Osteocyte (in vitro differentiated cells): Measurements from ENCODE around the gene OSBP2. TPM values are rescaled to one million over a fixed set of nuclear protein-coding genes. Genes with fewer than 3 reads are reported as not detected.
A peak's percentile ranks its signal among the peaks of the same experiment; 100 is the strongest.

Source experiments
- DNase-seq: peaks from one replicate; pipeline ENCODE4 v3.0.0; 2021; ENCODE audit warnings: mixed read lengths; ENCODE audit not compliant: unreplicated experiment; ENCODE audit errors: extremely low spot score
- H3K27ac Mint-ChIP-seq: one replicate; pipeline ENCODE4 v1.8.0; 2021; ENCODE audit warnings: mild to moderate bottlenecking, mixed read lengths; ENCODE audit not compliant: unreplicated experiment
- H3K27me3 Mint-ChIP-seq: one replicate; pipeline ENCODE4 v1.8.0; 2021; ENCODE audit warnings: mixed read lengths; ENCODE audit not compliant: unreplicated experiment
- H3K36me3 Mint-ChIP-seq: one replicate; pipeline ENCODE4 v1.8.0; 2021; ENCODE audit warnings: mixed read lengths; ENCODE audit not compliant: unreplicated experiment
- H3K4me1 Mint-ChIP-seq: one replicate; pipeline ENCODE4 v1.8.0; 2021; ENCODE audit warnings: mixed read lengths; ENCODE audit not compliant: unreplicated experiment
- H3K4me3 Mint-ChIP-seq: one replicate; pipeline ENCODE4 v1.8.0; 2021; ENCODE audit warnings: mild to moderate bottlenecking, moderate library complexity, mixed read lengths; ENCODE audit not compliant: unreplicated experiment
- H3K9me3 Mint-ChIP-seq: one replicate; pipeline ENCODE4 v1.8.0; 2021; ENCODE audit warnings: mixed read lengths; ENCODE audit not compliant: unreplicated experiment
- total RNA-seq: library from RNA; stranded (reverse); gene quantifications from 2 replicates; pipeline ENCODE4 v1.2.1, GENCODE V29; 2021
- TF ChIP-seq, protein P1 (sequence below): fragments of 200-600 bp; sonication (generic); IDR thresholded peaks from 2 replicates; pipeline ENCODE4 v1.5.0; 2021; ENCODE audit warnings: antibody characterized with exemption, mild to moderate bottlenecking, moderate library complexity

Gene OSBP2
- total RNA-seq, 1 donor from 2014 or later = 3.8 TPM

GRCh38 chr22:30919973-30920372 lies 225.3 kb downstream of the OSBP2 start:
- peaks cover 9% of the 10 kb centered on the region for H3K4me1 Mint-ChIP-seq
- peaks cover 9% of the 10 kb centered on the region for H3K27me3 Mint-ChIP-seq
- H3K27ac Mint-ChIP-seq = no peak overlapping the region
- no peak for DNase-seq
- peaks cover 5% of the 10 kb centered on the region for H3K36me3 Mint-ChIP-seq
- no peaks in the 10 kb centered on the region for H3K9me3 Mint-ChIP-seq
- no peak overlapping the region for H3K4me3 Mint-ChIP-seq
- TF ChIP-seq, protein P1, sequence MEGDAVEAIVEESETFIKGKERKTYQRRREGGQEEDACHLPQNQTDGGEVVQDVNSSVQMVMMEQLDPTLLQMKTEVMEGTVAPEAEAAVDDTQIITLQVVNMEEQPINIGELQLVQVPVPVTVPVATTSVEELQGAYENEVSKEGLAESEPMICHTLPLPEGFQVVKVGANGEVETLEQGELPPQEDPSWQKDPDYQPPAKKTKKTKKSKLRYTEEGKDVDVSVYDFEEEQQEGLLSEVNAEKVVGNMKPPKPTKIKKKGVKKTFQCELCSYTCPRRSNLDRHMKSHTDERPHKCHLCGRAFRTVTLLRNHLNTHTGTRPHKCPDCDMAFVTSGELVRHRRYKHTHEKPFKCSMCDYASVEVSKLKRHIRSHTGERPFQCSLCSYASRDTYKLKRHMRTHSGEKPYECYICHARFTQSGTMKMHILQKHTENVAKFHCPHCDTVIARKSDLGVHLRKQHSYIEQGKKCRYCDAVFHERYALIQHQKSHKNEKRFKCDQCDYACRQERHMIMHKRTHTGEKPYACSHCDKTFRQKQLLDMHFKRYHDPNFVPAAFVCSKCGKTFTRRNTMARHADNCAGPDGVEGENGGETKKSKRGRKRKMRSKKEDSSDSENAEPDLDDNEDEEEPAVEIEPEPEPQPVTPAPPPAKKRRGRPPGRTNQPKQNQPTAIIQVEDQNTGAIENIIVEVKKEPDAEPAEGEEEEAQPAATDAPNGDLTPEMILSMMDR = no peak

GRCh38 chr22:30920407-30920806 lies 225.7 kb downstream of the OSBP2 start:
- H3K36me3 Mint-ChIP-seq = peaks cover 7% of the 10 kb centered on the region
- H3K27me3 Mint-ChIP-seq = peaks cover 9% of the 10 kb centered on the region
- H3K27ac Mint-ChIP-seq = no peak overlapping the region
- TF ChIP-seq, protein P1 = peak; percentile 96
- DNase-seq = peak; percentile 91
- H3K9me3 Mint-ChIP-seq = no peaks in the 10 kb centered on the region
- no peak overlapping the region for H3K4me3 Mint-ChIP-seq
- H3K4me1 Mint-ChIP-seq = peaks cover 9% of the 10 kb centered on the region

DNA sequence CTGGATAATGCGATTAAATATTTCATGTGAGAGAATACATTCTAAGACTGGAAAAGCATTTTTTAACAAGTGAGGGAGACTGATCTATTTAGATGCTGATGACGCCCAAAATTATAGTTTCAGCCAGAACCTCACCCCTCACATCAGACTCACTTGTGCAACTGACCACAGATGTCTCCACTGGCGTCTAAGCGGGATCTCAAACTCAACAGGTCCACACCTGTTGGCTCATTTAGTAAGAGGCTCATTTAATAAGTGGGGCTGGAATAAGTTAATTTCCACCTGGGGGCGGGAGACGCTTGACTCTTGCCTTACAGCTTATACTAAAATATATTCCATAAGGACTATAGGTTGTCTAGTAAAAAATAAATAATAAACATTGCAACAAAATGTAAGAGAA lies 226.4 kb downstream of the OSBP2 start:
- TF ChIP-seq, protein P1 = no peak
- peaks cover 9% of the 10 kb centered on the region for H3K4me1 Mint-ChIP-seq
- H3K9me3 Mint-ChIP-seq = no peaks in the 10 kb centered on the region
- H3K4me3 Mint-ChIP-seq = no peak overlapping the region
- peak; percentile 27 for DNase-seq
- H3K27me3 Mint-ChIP-seq = peaks cover 9% of the 10 kb centered on the region
- no peak overlapping the region for H3K27ac Mint-ChIP-seq
- H3K36me3 Mint-ChIP-seq = peaks cover 8% of the 10 kb centered on the region

- Mint-ChIP-seq H3K27ac (no peak overlapping the region), H3K27me3 (peaks cover 9% of the 10 kb centered on the region), H3K36me3 (peaks cover 17% of the 10 kb centered on the region), H3K4me1 (peaks cover 9% of the 10 kb centered on the region), H3K9me3 (no peaks in the 10 kb centered on the region), H3K4me3 (no peak overlapping the region)
- TF ChIP-seq, protein P1 = no peak
- DNase-seq = peak; percentile 81
These were observed 227.5 kb downstream of the OSBP2 start for GRCh38 chr22:30922151-30922611.

- TF ChIP-seq, protein P1 = no peak
- peaks cover 9% of the 10 kb centered on the region for H3K4me1 Mint-ChIP-seq
- DNase-seq = peak; percentile 62
These were observed 228.7 kb downstream of the OSBP2 start for GRCh38 chr22:30923168-30923900.

More at GRCh38 chr22:30923168-30923900, 228.7 kb downstream of the OSBP2 start:
- Mint-ChIP-seq H3K9me3 (no peaks in the 10 kb centered on the region), H3K27ac (no peak overlapping the region), H3K4me3 (no peak overlapping the region), H3K27me3 (peaks cover 9% of the 10 kb centered on the region), H3K36me3 (peaks cover 26% of the 10 kb centered on the region)
